Thoracic aorta (tissue), 2 donors: Measurements from ENCODE around the gene GPATCH2. TPM values are rescaled to one million over a fixed set of nuclear protein-coding genes. Genes with fewer than 3 reads are reported as not detected.

ENCODE experiments used
- ATAC-seq: fragments of 150-250 bp; one replicate; pipeline ENCODE4 v1.8.0; 2017; ENCODE audit warnings: low read depth; ENCODE audit not compliant: insufficient number of reproducible peaks, low FRiP score
- DNase-seq: peaks from one replicate; pipeline ENCODE4 v3.0.0-alpha.2; 2020; ENCODE audit warnings: low spot score
- H3K27ac ChIP-seq, 2 donors: fragments of 200-600 bp; sonication (generic); 1 replicate in 1 of 2; 2 replicates in 1 of 2; pipeline ENCODE4 v1.5.1; 2016; ENCODE audit warnings: mild to moderate bottlenecking in 2 of 2, moderate library complexity in 2 of 2
- H3K27me3 ChIP-seq: fragments of 200-600 bp; sonication (generic); replicated peaks from 2 replicates; pipeline ENCODE4 v1.6.0; 2016; ENCODE audit warnings: mild to moderate bottlenecking; ENCODE audit not compliant: insufficient read depth
- H3K36me3 ChIP-seq: fragments of 200-600 bp; sonication (generic); one replicate; pipeline ENCODE4 v1.5.1; 2016
- H3K4me1 ChIP-seq, 2 donors: fragments of 200-600 bp; sonication (generic); 1 replicate in 1 of 2; 2 replicates in 1 of 2; pipeline versions ENCODE4 v1.5.1 to v1.6.0; 2016; ENCODE audit warnings: low read depth in 2 of 2, mild to moderate bottlenecking in 1 of 2; ENCODE audit not compliant: control insufficient read depth in 1 of 2
- H3K4me3 ChIP-seq: fragments of 200-600 bp; sonication (generic); 2 replicates; pipeline ENCODE4 v1.5.1; 2016; ENCODE audit warnings: mild to moderate bottlenecking
- H3K9me3 ChIP-seq: fragments of 200-600 bp; sonication (generic); 2 replicates; pipeline ENCODE4 v1.5.1; 2016
- total RNA-seq, 2 donors: library from RNA; depleted of rRNA; stranded (reverse); fragments of >200 nt; gene quantifications; one replicate each; pipeline versions ENCODE4 v1.1.0 to v1.2.3, GENCODE V29; 2016
- TF ChIP-seq, protein P1 (sequence below): fragments of 200-600 bp; sonication (generic); IDR thresholded peaks from one replicate; pipeline ENCODE4 v1.5.1; 2019; ENCODE audit warnings: antibody characterized with exemption

Gene GPATCH2
- total RNA-seq, 2 donors from 2014 or later: 16.2 to 20.5 TPM

DNA sequence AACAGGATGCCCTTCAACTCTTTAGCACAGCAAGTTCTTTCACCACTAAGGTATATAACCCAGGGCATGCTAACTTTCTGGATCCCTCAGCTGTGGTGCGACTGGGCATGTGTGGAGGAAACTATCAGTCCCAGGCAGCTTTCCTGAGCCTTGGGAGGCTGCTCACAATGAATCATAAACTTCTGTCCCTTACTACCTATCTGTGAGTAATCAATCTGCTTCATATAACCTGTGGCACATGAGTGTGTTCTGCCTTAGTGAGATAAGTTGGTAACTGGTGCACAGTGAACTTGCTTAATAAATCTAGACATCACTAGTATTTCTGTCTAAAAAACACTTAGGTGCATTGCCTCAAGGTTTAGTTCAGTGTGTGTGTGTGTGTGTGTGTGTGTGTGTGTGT lies 158.0 kb downstream of the GPATCH2 start:
- Histone ChIP-seq H3K36me3 (no peaks in the 10 kb centered on the region), H3K4me3 (no peak overlapping the region), H3K27me3 (no peaks in the 10 kb centered on the region), H3K27ac (no peak overlapping the region), H3K4me1 (no peaks in the 10 kb centered on the region), H3K9me3 (no peaks in the 10 kb centered on the region)
- TF ChIP-seq, protein P1, sequence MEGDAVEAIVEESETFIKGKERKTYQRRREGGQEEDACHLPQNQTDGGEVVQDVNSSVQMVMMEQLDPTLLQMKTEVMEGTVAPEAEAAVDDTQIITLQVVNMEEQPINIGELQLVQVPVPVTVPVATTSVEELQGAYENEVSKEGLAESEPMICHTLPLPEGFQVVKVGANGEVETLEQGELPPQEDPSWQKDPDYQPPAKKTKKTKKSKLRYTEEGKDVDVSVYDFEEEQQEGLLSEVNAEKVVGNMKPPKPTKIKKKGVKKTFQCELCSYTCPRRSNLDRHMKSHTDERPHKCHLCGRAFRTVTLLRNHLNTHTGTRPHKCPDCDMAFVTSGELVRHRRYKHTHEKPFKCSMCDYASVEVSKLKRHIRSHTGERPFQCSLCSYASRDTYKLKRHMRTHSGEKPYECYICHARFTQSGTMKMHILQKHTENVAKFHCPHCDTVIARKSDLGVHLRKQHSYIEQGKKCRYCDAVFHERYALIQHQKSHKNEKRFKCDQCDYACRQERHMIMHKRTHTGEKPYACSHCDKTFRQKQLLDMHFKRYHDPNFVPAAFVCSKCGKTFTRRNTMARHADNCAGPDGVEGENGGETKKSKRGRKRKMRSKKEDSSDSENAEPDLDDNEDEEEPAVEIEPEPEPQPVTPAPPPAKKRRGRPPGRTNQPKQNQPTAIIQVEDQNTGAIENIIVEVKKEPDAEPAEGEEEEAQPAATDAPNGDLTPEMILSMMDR: no peak
- DNase-seq (no peak), ATAC-seq (no peak)

DNA sequence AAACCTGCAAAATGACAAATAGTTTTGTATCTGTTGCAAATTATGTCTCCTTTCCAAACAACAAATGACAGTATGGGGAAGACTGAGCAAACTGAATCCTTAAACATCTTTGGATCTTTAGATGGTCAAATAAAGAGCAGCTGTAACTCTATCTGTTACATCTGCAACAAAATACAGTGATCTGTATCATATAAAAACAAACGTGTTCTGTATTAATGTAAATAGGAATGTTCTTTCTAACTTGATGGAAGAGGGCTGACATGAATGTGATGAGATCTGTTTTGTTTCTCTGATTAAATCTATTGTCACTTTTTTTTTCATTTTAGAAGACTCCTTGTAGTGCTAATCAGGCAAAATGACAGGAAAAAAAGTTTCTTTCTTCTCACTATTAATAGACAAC lies 159.5 kb downstream of the GPATCH2 start:
- Histone ChIP-seq H3K4me3 (no peak overlapping the region), H3K36me3 (no peaks in the 10 kb centered on the region), H3K4me1 (no peaks in the 10 kb centered on the region), H3K9me3 (no peaks in the 10 kb centered on the region), H3K27ac (no peak overlapping the region), H3K27me3 (no peaks in the 10 kb centered on the region)
- DNase-seq (no peak), ATAC-seq (no peak)
- TF ChIP-seq, protein P1: no peak

DNA sequence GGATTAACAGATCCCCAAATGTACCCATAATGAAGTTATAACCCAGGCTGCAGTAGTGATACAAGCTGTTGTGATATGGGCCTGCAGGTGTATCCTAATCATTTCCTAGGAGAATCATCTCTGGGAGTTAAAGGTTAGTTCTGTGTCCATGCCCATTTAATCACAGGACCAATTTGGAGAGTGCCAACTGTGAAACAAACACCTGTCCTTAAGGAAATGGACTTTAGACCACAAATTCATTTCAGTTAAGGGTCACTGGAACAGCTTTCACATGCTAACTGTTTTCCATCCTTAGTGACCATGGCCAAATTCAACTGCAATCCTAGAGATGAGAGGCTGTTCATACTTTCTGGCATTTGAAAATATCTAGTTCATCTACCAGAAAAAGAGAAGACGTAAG lies 160.9 kb downstream of the GPATCH2 start:
- no peaks in the 10 kb centered on the region for H3K4me1 ChIP-seq
- ATAC-seq (no peak), DNase-seq (no peak)
- TF ChIP-seq, protein P1: no peak
- no peaks in the 10 kb centered on the region for H3K27me3 ChIP-seq
- H3K9me3 ChIP-seq: peaks cover 3% of the 10 kb centered on the region
- no peak overlapping the region for H3K4me3 ChIP-seq
- H3K36me3 ChIP-seq: no peaks in the 10 kb centered on the region
- no peak overlapping the region for H3K27ac ChIP-seq

DNA sequence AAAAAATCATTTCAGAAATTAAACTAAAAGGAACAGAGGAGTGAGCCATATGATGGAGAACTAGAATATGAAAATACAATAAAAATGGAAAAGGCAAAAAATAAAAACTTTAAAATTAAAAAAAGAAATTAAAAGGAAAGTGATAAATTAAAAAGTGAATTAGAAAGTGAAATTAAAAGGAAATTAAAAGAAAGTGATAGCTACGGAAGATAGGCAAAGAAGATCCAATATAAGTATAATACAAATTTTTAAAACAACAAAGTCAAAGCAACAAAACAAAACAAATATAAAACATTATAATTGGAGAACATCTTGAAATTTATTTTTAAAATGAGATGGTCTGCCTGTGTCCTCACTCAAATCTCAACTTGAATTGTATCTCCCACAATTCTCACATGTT lies 165.8 kb downstream of the GPATCH2 start:
- no peak for ATAC-seq
- no peak overlapping the region for H3K27ac ChIP-seq
- TF ChIP-seq, protein P1: no peak
- no peak for DNase-seq
- no peak overlapping the region for H3K4me3 ChIP-seq
- no peaks in the 10 kb centered on the region for H3K4me1 ChIP-seq
- H3K27me3 ChIP-seq: no peaks in the 10 kb centered on the region
- H3K36me3 ChIP-seq: no peaks in the 10 kb centered on the region
- H3K9me3 ChIP-seq: peaks cover 3% of the 10 kb centered on the region

DNA sequence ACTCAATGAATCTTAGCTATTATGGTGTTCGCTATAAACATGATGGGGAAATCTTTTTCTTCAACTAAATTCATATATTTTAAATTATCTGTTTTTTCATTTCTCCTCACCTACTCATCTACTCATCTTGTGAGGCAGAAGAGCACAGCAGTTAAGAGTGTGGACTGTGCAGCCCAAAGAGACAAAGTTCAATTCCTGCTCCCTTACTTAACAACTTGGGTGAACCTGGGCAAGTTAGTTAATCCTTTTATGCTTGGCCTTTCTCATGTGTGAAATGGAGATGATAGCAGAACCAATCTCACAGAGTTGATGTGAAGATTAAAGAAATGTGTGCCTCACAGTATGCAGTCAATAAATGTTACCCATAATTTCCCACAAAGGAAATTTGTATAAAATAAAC lies 168.2 kb downstream of the GPATCH2 start:
- no peak overlapping the region for H3K27ac ChIP-seq
- H3K27me3 ChIP-seq: no peaks in the 10 kb centered on the region
- H3K36me3 ChIP-seq: no peaks in the 10 kb centered on the region
- no peaks in the 10 kb centered on the region for H3K4me1 ChIP-seq
- DNase-seq (no peak), ATAC-seq (no peak)
- TF ChIP-seq, protein P1: no peak
- peaks cover 3% of the 10 kb centered on the region for H3K9me3 ChIP-seq
- H3K4me3 ChIP-seq: no peak overlapping the region
